Measurements from ENCODE around the gene PLB1.

DNA sequence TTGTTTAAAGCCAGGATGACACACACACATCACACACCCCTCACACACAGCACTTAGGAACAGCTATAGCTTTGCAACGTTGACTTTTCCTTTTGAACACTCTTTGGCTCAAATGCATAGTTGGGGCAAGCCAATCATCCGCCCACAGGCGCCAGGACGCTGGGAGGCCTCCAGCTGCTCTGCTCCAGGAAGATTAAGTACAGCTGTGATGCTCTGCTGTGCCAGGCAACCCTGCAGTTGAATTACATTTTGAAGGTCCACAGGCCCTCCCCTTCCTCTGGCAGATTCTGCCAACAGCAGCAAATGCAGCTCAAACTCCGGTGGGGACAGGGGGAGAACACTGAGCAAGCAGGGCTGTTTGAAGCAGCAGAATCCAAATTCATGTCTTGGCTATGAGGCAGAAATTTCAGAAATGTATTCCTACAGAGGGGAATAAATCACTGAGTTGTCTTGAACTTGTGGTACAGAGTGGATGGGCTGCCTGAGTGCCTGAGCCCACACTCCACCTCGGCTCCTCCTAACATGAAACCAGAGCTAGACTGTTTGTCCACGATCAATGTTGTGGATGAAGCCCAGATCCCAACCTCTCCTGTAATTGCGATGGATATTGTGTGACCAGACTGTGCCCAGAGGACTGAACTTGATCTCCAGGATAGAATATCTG, 169.3 kb downstream of the PLB1 start:
- TF ChIP-seq, protein P1, sequence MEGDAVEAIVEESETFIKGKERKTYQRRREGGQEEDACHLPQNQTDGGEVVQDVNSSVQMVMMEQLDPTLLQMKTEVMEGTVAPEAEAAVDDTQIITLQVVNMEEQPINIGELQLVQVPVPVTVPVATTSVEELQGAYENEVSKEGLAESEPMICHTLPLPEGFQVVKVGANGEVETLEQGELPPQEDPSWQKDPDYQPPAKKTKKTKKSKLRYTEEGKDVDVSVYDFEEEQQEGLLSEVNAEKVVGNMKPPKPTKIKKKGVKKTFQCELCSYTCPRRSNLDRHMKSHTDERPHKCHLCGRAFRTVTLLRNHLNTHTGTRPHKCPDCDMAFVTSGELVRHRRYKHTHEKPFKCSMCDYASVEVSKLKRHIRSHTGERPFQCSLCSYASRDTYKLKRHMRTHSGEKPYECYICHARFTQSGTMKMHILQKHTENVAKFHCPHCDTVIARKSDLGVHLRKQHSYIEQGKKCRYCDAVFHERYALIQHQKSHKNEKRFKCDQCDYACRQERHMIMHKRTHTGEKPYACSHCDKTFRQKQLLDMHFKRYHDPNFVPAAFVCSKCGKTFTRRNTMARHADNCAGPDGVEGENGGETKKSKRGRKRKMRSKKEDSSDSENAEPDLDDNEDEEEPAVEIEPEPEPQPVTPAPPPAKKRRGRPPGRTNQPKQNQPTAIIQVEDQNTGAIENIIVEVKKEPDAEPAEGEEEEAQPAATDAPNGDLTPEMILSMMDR (conservative IDR thresholded peaks at IDR 0.05; ENCODE audit: low read depth, low read length): no peak
- TF ChIP-seq EZH2phosphoT487 (IDR thresholded peaks at IDR 0.05; ENCODE audit: borderline replicate concordance, low read length): no peak
